SIG-M5 treated with dmso at 0.1 percent for 504 hours (cell line): ENCODE measurements around the gene SPATS2L.
A peak's percentile ranks its signal among the peaks of the same experiment; 100 is the strongest.

Experiments used
- DNase-seq: peaks from one replicate; lab custom pipeline; 2025; ENCODE audit not compliant: unreplicated experiment; lab: John Stamatoyannopoulos, UW

SPATS2L gene, protein sequence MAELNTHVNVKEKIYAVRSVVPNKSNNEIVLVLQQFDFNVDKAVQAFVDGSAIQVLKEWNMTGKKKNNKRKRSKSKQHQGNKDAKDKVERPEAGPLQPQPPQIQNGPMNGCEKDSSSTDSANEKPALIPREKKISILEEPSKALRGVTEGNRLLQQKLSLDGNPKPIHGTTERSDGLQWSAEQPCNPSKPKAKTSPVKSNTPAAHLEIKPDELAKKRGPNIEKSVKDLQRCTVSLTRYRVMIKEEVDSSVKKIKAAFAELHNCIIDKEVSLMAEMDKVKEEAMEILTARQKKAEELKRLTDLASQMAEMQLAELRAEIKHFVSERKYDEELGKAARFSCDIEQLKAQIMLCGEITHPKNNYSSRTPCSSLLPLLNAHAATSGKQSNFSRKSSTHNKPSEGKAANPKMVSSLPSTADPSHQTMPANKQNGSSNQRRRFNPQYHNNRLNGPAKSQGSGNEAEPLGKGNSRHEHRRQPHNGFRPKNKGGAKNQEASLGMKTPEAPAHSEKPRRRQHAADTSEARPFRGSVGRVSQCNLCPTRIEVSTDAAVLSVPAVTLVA

GRCh38 chr2:200306196-200306930, at the start of gene SPATS2L:
TSS of gene SPATS2L (plus strand) at chr2:200306693. CDS start at chr2:200389245, 82,552 bp downstream.
- DNase-seq, result peak; percentile 54

DNA sequence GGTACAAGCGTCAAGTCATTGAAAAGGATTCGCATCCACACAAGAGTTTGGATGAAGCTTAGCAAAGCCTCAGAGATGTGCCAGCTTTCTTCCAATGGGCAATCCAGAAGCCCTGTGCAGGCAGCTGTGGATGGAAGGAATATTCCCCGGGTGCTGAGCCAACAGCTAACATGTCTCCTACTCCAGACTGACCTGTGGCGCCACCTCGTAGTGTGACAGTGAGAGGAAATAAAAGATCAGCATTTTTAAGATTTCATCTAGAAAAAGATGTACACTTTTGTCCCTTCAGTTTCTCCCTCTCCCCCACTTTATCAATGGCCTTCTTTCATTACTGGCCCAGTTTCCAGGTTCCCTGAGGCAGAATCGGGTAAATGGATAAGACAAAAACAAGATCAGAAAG, 48.9 kb upstream of the SPATS2L start:
- no peak for DNase-seq

GRCh38 chr2:200258081-200258480, 48.4 kb upstream of the SPATS2L start:
- no peak for DNase-seq

GRCh38 chr2:200258881-200259576, 47.5 kb upstream of the SPATS2L start:
- DNase-seq, result no peak

DNA sequence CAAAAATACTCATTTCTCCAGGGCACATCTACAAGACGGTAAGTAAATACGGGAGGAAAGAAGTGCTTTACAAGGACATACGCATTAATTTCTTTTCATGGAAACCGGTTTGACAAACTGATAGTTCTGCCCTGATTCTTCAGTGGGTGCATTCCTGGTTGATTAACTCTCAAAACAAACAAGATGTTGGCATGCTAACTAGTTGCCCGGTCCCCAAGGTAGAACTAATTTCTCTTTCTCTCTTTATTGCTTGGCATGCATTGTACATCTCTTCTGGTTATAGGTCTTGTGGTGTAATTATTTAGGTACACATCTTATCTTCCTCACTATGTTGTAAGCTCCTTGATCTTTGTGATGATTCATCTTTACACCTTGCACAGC, 46.9 kb upstream of the SPATS2L start:
- DNase-seq, result peak; percentile 49

DNA sequence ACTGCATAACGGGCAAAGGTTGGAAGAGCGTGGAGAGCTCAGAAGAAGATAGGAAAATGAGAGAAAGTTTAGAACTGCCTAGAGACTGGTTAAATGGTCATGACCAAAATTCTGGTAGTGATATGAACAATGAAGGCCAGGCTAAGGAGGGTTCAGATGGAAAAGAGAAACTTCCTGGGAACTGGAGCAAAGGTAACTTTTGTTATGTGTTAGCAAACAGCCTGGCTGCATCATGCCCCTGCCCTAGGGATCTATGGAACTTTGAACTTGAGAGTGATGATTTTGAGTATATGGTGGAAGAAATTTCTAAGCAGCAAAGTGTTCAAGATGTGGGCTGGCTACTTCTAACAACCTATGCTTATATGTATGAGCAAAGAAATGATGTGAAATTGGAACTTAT, 44.4 kb upstream of the SPATS2L start:
- no peak for DNase-seq

GRCh38 chr2:200263279-200263678, 43.2 kb upstream of the SPATS2L start:
- no peak for DNase-seq

GRCh38 chr2:200264631-200265030, 41.9 kb upstream of the SPATS2L start:
- DNase-seq, result no peak

DNA sequence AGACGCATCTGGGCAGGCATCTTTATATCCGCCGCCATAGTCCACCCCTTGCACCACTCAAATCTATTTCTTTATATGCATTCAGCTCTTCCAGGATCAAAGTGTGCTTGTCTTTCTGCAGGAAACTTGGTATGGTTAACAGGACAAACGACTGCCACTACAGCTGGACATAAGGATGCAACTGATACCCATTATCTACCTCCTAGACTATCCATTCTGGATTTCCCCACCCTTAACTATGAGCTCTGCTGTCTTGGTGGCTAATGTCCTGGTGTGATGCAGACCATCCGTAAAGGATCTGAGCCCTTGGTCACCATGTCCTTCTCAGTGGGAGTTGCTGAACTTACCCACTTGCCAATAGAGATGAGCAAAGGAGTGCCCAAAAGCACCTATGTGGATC, 40.1 kb upstream of the SPATS2L start:
- DNase-seq, result no peak

- no peak for DNase-seq
These were observed 39.1 kb upstream of the SPATS2L start for GRCh38 chr2:200267350-200267749.

GRCh38 chr2:200270732-200271131, 35.8 kb upstream of the SPATS2L start:
- DNase-seq, result no peak

GRCh38 chr2:200272320-200272719, 34.2 kb upstream of the SPATS2L start:
- DNase-seq, result no peak

DNA sequence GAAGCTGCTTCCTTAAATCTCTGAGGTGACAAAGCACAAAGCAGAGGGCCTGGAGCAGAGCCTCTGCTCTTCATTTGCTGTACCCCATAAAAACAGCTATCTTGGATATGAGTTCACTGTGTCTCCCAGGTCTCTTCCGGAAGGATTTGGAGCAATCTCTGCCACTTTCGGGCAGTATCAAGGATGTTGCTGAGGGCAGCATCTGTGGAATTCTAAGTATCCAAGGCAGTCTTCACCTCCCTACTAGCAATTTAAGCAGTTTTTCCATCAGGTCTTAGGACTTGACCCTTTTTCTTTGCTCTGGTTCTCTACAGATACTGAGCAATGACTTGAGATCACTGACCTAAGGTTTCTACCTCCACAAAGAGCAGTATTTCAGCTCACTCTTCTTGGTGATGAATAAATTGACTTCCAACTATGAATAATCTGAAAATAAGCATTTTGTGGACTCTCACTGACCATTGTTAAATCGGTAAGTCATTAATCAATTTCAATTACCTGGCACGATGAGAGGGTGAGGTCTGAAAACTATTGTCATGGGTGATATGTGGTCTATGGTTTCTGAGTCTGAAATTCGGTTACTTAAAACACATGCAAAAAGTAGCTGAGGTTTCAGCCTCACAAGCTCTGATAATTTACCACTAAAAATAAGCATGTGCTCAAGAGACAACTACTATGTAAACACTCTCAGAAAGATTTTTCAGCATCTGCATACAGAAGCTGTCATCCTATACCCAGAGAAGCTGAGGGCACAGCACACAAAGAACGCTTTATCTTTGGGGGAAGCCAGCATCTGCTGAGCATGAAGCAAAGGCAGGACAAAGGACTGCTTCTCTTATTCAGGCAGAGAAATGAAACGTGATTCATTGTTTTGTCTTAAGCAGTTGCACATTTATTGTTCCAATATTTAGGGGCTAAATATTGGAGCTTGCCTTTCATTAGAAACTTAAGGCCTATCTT, 32.1 kb upstream of the SPATS2L start:
- no peak for DNase-seq

- DNase-seq, result no peak
These were observed 31.0 kb upstream of the SPATS2L start for GRCh38 chr2:200275295-200276013.

DNA sequence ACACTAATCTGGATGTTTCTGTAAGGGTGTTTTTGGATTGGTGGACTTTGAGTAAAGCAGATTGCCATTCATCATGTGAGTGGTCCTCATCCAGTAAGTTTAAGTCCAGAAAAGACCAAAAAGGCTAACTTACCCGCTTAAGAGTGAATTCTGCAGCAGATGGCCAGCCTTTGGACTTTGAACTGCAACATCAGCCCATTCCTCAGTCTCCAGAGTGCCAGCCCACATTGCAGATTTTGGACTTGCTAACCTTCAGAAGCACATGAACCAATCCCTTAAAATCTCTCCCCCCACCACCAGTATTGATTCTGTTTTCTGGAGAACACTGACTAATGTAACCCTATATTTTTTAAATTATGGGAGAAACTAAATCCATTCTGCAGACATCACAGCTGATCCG, 30.0 kb upstream of the SPATS2L start:
- DNase-seq, result no peak

DNA sequence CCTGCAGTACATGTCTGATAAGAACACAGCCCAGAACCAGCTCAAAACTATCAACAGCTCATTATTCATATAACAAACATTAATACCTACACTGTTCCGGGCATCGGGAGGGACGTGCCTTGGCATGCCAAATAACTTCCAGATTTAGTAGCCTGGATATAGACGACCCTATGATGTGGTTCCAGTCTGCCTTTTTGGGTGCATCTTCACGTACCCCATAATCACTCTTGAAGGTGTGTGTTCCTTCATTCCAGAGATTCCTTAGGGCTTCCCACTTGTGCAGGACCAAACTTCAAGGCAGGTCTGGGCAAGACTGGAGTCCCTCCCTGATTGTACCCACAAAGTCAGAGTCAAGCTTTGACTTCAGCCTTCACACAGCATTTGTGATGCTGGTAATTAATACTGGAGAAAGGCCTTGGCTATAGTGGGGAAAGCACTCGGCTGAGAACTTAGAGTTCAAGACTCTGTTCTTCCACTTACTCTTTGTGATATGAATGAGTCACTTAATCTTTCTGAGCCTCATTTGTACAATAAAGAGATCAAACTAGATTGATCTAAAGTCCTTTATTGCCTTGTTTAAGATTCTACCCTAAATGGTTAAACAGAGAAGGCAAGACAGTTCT, 27.7 kb upstream of the SPATS2L start:
- DNase-seq, result no peak

DNA sequence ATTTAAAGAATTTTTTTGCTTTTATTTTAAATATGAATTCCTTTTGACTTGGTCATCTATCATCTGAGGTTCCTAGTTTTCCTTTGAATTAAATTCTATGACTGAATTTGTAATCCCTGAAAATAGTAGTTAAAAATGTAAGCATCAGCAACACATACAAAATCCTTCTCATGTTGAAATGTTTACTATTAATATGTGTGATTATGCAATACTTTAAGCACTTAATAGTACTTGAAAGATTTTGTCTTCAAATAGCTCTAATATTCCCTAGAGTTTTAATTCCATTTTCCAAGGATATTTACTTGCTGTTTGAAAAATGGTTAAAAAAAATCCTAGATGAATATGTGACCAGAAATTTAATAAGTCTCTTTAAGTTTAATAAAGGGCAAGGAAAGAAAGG, 26.6 kb upstream of the SPATS2L start:
- no peak for DNase-seq

GRCh38 chr2:200286578-200286977, 19.9 kb upstream of the SPATS2L start:
- DNase-seq, result no peak
